HG03571 (cell line): ENCODE results near the gene TMEM119.
A peak's percentile ranks its signal among the peaks of the same experiment; 100 is the strongest.

Experiments used
- ATAC-seq: cut with Tn5 transposase; IDR thresholded peaks from one replicate; pipeline ENCODE4 v1.9.1; 2021; ENCODE audit not compliant: unreplicated experiment

Gene TMEM119

GRCh38 chr12:108616941-108617858, 19.3 kb upstream of the TMEM119 start:
- ATAC-seq: peak; percentile 73

DNA sequence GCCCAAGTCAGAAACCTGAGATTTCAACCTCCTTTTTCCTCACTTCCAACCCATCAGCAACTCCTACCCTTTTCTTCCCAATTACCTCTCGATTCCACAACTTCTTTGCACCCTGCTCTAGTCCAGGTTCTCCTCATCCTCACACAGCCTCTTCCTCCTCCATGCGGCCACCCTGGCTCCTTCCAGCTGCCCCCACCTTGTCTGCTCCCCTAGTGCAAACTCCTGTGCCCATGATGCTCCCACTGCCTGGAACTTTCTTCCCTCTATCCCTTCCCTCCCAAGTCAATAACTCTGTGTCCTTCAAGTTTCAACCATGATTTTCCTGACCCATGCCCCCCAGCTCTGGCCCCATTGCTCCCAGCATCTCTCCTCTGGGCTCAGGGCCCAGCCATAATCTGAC, 18.5 kb upstream of the TMEM119 start:
- ATAC-seq: no peak

GRCh38 chr12:108615918-108616317, 18.0 kb upstream of the TMEM119 start:
- no peak for ATAC-seq

DNA sequence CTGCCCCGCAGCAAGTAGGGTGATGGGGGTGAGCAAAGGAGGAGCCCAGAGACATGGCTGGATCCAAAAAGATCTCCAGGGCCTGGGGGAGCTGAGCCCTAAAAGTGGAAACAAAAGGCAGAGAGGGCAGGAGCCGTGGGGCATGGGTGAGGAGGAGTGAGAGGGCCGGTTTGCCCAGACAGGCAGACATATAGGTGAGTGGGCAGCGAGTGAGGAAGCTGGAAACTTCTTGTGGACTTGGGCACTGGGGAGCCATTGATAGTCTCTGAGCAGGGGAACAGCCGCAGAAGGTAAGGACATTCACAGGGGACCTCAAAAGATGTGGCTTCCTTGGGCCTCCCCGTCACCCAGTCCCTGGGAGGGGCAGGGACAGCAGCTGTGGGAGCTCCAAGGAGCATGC, 16.8 kb upstream of the TMEM119 start:
- ATAC-seq: no peak

- no peak for ATAC-seq
Measured at GRCh38 chr12:108614041-108614440, 16.2 kb upstream of the TMEM119 start.

DNA sequence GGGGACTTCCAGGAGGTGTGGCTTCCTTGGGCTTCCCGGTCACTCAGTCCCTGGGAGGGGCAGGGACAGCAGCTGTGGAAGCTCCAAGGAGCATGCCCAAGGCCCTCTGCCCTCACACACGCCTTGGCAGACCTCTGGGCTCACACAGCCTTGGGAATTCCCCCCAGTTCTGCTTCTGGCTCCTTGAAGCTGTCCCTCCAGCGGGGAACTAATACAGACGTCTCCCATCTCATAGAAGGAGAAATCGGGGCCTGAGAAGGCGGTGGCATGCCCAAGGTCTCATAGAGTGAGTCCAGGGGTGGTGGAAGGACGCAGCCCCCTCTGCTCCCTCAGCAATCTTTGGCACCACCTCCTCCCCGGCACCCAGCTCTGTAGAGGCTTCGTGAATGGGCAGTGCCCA, 15.7 kb upstream of the TMEM119 start:
- no peak for ATAC-seq

- no peak for ATAC-seq
Measured at GRCh38 chr12:108612788-108613282, 15.0 kb upstream of the TMEM119 start.

GRCh38 chr12:108611884-108612415, 14.1 kb upstream of the TMEM119 start:
- no peak for ATAC-seq

DNA sequence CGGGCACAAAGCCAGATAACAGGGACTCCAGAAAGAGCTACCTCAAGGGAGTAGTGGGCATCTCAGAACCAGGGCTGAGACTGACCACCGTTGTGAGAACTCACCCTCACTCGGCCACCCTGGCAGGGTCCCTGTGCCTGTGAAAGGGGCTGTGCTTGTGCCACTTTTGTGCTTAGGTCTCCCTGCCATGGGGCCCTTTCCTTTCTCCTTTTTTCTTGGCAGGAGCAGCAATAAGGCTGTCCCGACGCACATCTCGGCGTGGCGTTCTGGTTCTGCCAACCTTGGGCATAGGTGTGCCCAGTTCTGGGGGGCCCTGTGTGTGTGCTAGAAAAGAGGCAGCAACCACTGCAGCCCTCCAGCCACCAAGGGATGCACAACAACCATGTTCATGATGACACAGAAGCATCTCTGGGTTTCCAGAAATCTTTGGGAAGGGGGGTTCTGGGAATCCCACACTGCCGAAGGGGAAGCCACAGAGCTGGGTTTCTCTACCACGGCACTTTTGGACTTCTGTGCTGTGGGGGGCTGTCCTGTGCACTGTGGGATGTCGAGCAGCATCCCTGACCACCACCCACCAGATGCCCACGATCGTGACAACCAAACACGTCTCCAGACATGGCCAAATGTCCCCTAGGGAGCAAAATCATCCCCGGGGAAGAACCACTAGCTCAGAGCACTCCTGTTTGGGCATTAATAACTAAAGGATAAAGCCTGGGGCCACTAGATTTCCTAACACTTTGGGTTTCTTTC, 13.1 kb upstream of the TMEM119 start:
- ATAC-seq: no peak

DNA sequence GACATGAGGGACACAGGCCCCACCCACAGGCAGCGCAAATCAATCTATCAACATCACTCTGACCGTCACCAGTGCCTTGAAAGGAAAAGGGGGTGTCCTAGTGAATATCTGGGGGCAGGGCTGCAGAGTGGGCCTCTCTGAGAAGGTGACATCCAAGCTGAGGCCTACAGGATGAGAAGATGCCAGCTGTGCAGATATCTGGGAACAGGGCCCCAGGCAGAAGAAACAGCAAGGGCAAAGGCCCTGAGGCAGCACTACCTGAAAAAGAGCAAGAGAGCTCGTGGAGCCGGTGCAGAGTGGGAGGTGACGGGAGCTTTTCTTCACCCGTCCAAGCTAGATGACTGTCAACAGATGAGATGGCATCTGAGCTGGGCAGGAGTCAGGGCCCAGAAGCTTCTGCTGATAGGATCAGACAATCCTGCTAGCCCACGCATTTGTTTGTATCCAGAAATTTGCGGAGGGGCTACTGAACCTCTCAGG, 12.5 kb upstream of the TMEM119 start:
- ATAC-seq: no peak

- no peak for ATAC-seq
Measured at GRCh38 chr12:108609537-108610335, 11.9 kb upstream of the TMEM119 start.

DNA sequence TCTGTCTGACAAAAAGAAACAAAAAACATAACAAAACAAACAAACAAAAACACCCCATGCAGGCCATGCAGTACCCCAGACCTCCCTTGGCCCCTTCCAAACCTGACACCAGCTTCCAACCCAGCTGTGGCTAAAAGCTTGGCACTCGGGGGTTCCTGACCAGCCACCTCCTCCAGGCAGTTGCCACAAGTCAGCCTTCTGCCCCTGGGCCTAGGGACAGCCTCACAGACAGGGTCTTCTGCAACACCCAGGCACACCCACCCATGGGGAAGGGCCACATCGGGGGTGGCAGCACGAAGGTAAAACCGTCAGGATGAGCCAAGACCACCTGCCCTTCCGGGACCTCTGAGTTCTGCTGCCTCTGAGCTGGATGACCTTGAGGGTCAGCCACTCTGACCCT, 10.7 kb upstream of the TMEM119 start:
- ATAC-seq: no peak

GRCh38 chr12:108607981-108608600, 10.2 kb upstream of the TMEM119 start:
- no peak for ATAC-seq

- ATAC-seq: no peak
Measured at GRCh38 chr12:108606492-108606891, 8.6 kb upstream of the TMEM119 start.

DNA sequence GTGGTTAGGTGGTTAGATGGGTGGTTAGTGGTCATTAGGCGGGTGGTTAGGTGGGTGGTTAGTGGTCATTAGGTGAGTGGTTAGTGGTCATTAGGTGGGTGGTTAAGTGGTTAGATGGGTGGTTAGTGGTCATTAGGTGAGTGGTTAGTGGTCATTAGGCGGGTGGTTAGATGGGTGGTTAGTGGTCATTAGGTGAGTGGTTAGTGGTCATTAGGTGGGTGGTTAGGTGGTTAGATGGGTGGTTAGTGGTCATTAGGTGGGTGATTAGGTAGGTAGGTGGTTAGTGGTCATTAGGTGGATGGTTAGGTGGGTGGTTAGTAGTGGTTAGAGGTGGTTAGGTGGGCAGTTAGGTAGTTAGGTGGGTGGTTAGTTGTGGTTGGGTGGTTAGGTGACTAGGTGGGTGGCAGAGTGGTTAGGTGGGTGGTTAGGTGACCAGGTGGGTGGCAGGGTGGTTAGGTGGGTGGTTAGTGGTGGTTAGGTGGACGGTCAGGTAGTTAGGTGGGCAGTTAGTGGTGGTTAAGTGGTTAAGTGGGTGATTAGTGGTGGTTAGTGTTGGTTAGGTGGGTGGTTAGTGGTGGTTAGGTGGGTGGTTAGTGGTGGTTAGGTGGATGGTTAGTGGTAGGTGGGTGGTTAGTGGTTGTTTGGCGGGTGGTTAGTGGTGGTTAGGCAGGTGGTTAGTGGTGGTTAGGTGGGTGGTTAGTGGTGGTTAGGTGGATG, 8.0 kb upstream of the TMEM119 start:
- no peak for ATAC-seq

GRCh38 chr12:108605000-108605689, 7.3 kb upstream of the TMEM119 start:
- no peak for ATAC-seq

GRCh38 chr12:108604208-108604941, 6.5 kb upstream of the TMEM119 start:
- no peak for ATAC-seq

DNA sequence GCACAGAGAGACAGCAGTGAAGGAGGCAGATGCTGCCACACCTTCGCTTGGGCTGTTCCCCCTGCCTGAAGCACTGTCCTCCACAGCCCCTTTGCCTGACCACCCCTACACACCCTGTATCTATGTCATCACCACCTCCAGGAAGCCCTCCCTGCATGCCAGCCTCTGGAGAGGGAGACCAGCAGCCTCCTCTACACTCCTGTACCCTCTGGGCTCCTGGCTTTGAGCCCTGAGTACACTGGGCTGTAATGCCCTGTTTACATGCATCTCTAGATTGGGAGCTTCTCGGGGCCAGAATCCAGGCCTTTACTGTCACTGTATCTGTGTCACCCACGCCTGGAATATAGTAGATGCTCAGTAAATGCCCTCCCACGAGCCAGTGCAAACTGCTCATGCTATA, 5.9 kb upstream of the TMEM119 start:
- ATAC-seq: no peak
